Stimulated activated CD4-positive, alpha-beta T cell treated with anti-CD3 and anti-CD28 coated beads, TNF-alpha, amount 100 ng/mL, for 4 hours (primary cell): ENCODE data around the gene CPNE1.

Experiments used
- DNase-seq, 3 experiments: peaks; one replicate each; pipeline ENCODE4 v3.0.0-alpha.2; 2020; ENCODE audit warnings: low read depth in 3 of 3

CPNE1 gene

GRCh38 chr20:35653893-35654292 lies 10.8 kb downstream of the CPNE1 start:
- no peak for DNase-seq

GRCh38 chr20:35653430-35653734 lies 11.3 kb downstream of the CPNE1 start:
- DNase-seq: no peak

GRCh38 chr20:35652641-35653429 lies 11.9 kb downstream of the CPNE1 start:
- no peak for DNase-seq

- no peak for DNase-seq
Observed at GRCh38 chr20:35651958-35652357, 12.7 kb downstream of the CPNE1 start.

- DNase-seq: no peak
Observed at GRCh38 chr20:35650632-35651031, 14.1 kb downstream of the CPNE1 start.

- DNase-seq: no peak
Observed at GRCh38 chr20:35648836-35649235, 15.9 kb downstream of the CPNE1 start.

GRCh38 chr20:35644806-35645205 lies 19.9 kb downstream of the CPNE1 start:
- no peak for DNase-seq

- no peak for DNase-seq
Observed at GRCh38 chr20:35643045-35643444, 21.7 kb downstream of the CPNE1 start.

GRCh38 chr20:35641743-35642142 lies 23.0 kb downstream of the CPNE1 start:
- no peak for DNase-seq

- DNase-seq: no peak
Observed at GRCh38 chr20:35640724-35641123, 24.0 kb downstream of the CPNE1 start.

GRCh38 chr20:35638751-35639150 lies 25.9 kb downstream of the CPNE1 start:
- DNase-seq: no peak

- no peak for DNase-seq
Observed at GRCh38 chr20:35637276-35637675, 27.4 kb downstream of the CPNE1 start.

- no peak for DNase-seq
Observed at GRCh38 chr20:35636095-35636494, 28.6 kb downstream of the CPNE1 start.

GRCh38 chr20:35635652-35636051 lies 29.0 kb downstream of the CPNE1 start:
- DNase-seq: no peak

- no peak for DNase-seq
Observed at GRCh38 chr20:35632539-35633115, 32.1 kb downstream of the CPNE1 start.

GRCh38 chr20:35630636-35631035 lies 34.1 kb downstream of the CPNE1 start:
- no peak for DNase-seq

- no peak for DNase-seq
Observed at GRCh38 chr20:35629427-35630145, 35.1 kb downstream of the CPNE1 start.

GRCh38 chr20:35627121-35627520 lies 37.6 kb downstream of the CPNE1 start:
- DNase-seq: no peak

GRCh38 chr20:35626386-35627001 lies 38.2 kb downstream of the CPNE1 start:
- DNase-seq: no peak

- DNase-seq: no peak
Observed at GRCh38 chr20:35625584-35626385, 38.9 kb downstream of the CPNE1 start.

- DNase-seq: no peak
Observed at GRCh38 chr20:35621560-35621946, 43.1 kb downstream of the CPNE1 start.
